Measurements from ENCODE around the gene UCK2.

The UCK2 gene

DNA sequence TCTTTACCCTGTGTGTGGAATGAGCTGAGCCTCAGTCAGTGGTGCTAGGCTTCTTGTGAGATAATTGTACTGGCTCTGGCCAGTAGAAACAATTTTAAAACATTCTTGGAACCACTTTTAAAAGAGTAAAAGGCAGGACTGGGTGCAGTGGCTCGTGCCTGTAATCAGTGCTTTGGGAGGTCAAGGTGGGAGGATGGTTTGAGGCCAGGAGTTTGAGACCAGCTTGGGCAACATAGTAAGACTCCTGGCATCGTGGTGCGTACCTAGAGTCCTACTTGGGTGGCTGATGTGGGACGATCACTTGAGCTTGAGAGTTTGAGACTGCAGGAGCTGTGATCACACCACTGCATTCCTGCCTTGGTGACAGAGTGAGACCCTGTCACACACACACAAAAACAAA lies 89.8 kb downstream of the UCK2 start:
- no peaks in the 10 kb centered on the region for H4K20me1 ChIP-seq (ENCODE audit: insufficient read depth, low read length)
- H3K4me1 ChIP-seq (ENCODE audit: low read length) = no peaks in the 10 kb centered on the region
- no peak overlapping the region for H3K27ac ChIP-seq (ENCODE audit: low read length)
- no peaks in the 10 kb centered on the region for H3K27me3 ChIP-seq (ENCODE audit: low read depth, low read length)
- no peak overlapping the region for H3K4me2 ChIP-seq (ENCODE audit: low read length)
- no peaks in the 10 kb centered on the region for H3K9me3 ChIP-seq (ENCODE audit: insufficient read depth, low read length)
- H3K9ac ChIP-seq (ENCODE audit: low read length) = no peak overlapping the region
- no peak for TF ChIP-seq EZH2phosphoT487 (IDR thresholded peaks at IDR 0.05; ENCODE audit: low read depth)
- no peaks in the 10 kb centered on the region for H3K79me2 ChIP-seq (ENCODE audit: low read length)
- H3K36me3 ChIP-seq (replicated peaks; ENCODE audit: low read depth, low read length) = no peaks in the 10 kb centered on the region
- no peak overlapping the region for H2AFZ ChIP-seq (ENCODE audit: low read depth, low read length)
- no peak overlapping the region for H3K4me3 ChIP-seq (ENCODE audit: low read length)

- no peaks in the 10 kb centered on the region for H4K20me1 ChIP-seq (ENCODE audit: insufficient read depth, low read length)
Observed at GRCh38 chr1:165924117-165924516, 96.7 kb downstream of the UCK2 start.

DNA sequence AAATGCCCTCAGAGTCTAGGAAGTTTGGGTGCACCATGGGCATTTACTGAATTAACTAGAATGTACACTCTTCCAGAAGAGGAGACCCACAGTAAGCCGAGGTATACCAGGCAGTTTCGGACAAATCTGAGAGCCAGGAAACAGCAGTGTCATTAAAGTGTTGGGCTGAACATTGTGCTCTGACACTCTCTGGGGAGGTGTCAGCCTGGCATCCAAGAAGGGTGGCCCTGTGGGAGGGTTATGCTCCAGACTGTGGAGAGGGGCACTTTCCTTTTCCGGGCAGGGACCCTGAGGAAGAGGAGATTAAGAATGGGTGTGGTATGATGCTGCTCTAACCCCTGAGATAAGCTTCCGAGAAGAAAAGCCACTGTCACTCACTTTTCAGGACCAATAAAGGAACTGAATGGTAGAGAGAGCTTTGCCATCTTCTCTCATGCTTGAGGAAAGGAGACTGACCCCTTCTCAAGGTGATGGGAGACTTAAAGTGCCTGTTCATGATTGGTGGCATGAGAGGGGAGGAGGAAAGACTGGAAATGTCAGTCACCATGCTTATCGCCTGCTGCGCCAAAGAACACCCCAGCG lies 98.2 kb downstream of the UCK2 start:
- Histone ChIP-seq H4K20me1 (ENCODE audit: insufficient read depth, low read length) (no peaks in the 10 kb centered on the region), H3K4me3 (ENCODE audit: low read length) (no peak overlapping the region), H3K4me2 (ENCODE audit: low read length) (no peak overlapping the region), H3K27me3 (ENCODE audit: low read depth, low read length) (no peaks in the 10 kb centered on the region), H3K27ac (ENCODE audit: low read length) (no peak overlapping the region), H3K9ac (ENCODE audit: low read length) (no peak overlapping the region), H2AFZ (ENCODE audit: low read depth, low read length) (no peak overlapping the region), H3K4me1 (ENCODE audit: low read length) (no peaks in the 10 kb centered on the region), H3K79me2 (ENCODE audit: low read length) (no peaks in the 10 kb centered on the region), H3K36me3 (replicated peaks; ENCODE audit: low read depth, low read length) (no peaks in the 10 kb centered on the region), H3K9me3 (ENCODE audit: insufficient read depth, low read length) (no peaks in the 10 kb centered on the region)
- TF ChIP-seq EZH2phosphoT487 (IDR thresholded peaks at IDR 0.05; ENCODE audit: low read depth) (no peak), CTCF (IDR thresholded peaks at IDR 0.05; ENCODE audit: low read depth, low read length) (no peak)

More at GRCh38 chr1:165924117-165924516, 96.7 kb downstream of the UCK2 start:
- TF ChIP-seq CTCF (IDR thresholded peaks at IDR 0.05; ENCODE audit: low read depth, low read length) = no peak
- TF ChIP-seq EZH2phosphoT487 (IDR thresholded peaks at IDR 0.05; ENCODE audit: low read depth) = no peak
- H3K4me2 ChIP-seq (ENCODE audit: low read length) = no peak overlapping the region
- no peak overlapping the region for H2AFZ ChIP-seq (ENCODE audit: low read depth, low read length)
- no peak overlapping the region for H3K27ac ChIP-seq (ENCODE audit: low read length)
- no peaks in the 10 kb centered on the region for H3K36me3 ChIP-seq (replicated peaks; ENCODE audit: low read depth, low read length)
- no peaks in the 10 kb centered on the region for H3K9me3 ChIP-seq (ENCODE audit: insufficient read depth, low read length)
- H3K9ac ChIP-seq (ENCODE audit: low read length) = no peak overlapping the region
- no peaks in the 10 kb centered on the region for H3K27me3 ChIP-seq (ENCODE audit: low read depth, low read length)
- H3K79me2 ChIP-seq (ENCODE audit: low read length) = no peaks in the 10 kb centered on the region
- H3K4me1 ChIP-seq (ENCODE audit: low read length) = no peaks in the 10 kb centered on the region
- H3K4me3 ChIP-seq (ENCODE audit: low read length) = no peak overlapping the region

GRCh38 chr1:165927169-165927568 lies 99.8 kb downstream of the UCK2 start:
- H3K9me3 ChIP-seq (ENCODE audit: insufficient read depth, low read length) = no peaks in the 10 kb centered on the region
- no peak overlapping the region for H3K27ac ChIP-seq (ENCODE audit: low read length)
- TF ChIP-seq EZH2phosphoT487 (IDR thresholded peaks at IDR 0.05; ENCODE audit: low read depth) (no peak), CTCF (IDR thresholded peaks at IDR 0.05; ENCODE audit: low read depth, low read length) (no peak)
- H3K4me2 ChIP-seq (ENCODE audit: low read length) = no peak overlapping the region
- H2AFZ ChIP-seq (ENCODE audit: low read depth, low read length) = no peak overlapping the region
- H3K4me1 ChIP-seq (ENCODE audit: low read length) = no peaks in the 10 kb centered on the region
- H3K79me2 ChIP-seq (ENCODE audit: low read length) = no peaks in the 10 kb centered on the region
- no peaks in the 10 kb centered on the region for H4K20me1 ChIP-seq (ENCODE audit: insufficient read depth, low read length)
- no peaks in the 10 kb centered on the region for H3K36me3 ChIP-seq (replicated peaks; ENCODE audit: low read depth, low read length)
- H3K9ac ChIP-seq (ENCODE audit: low read length) = no peak overlapping the region
- H3K27me3 ChIP-seq (ENCODE audit: low read depth, low read length) = no peaks in the 10 kb centered on the region
- no peak overlapping the region for H3K4me3 ChIP-seq (ENCODE audit: low read length)
